Thyroid gland (tissue), 4 donors: Measurements from ENCODE around the gene CFAP58. TPM values are rescaled to one million over a fixed set of nuclear protein-coding genes. Genes with fewer than 3 reads are reported as not detected.

Source experiments
- DNase-seq, 2 donors: peaks; one replicate each; pipeline ENCODE4 v3.0.0-alpha.2; 2019
- H3K27ac ChIP-seq, 3 donors: fragments of 200-600 bp; sonication (generic); 1 replicate in 2 of 3; 2 replicates in 1 of 3; pipeline ENCODE4 v1.5.1; 2016 to 2019; ENCODE audit warnings: mild to moderate bottlenecking in 1 of 3, moderate library complexity in 1 of 3
- H3K27me3 ChIP-seq: fragments of 200-600 bp; sonication (generic); one replicate; pipeline ENCODE4 v1.5.1; 2019
- H3K36me3 ChIP-seq, 2 donors: fragments of 200-600 bp; sonication (generic); one replicate each; pipeline ENCODE4 v1.5.1; 2016 to 2019
- H3K4me1 ChIP-seq, 2 donors: fragments of 200-600 bp; sonication (generic); one replicate each; pipeline ENCODE4 v1.5.1; 2017 to 2019
- H3K4me3 ChIP-seq, 3 donors: fragments of 200-600 bp; sonication (generic); replicated peaks in 1 of 3; 1 replicate in 2 of 3; 2 replicates in 1 of 3; pipeline ENCODE4 v1.5.1; 2016; ENCODE audit warnings: mild to moderate bottlenecking in 1 of 3
- H3K9me3 ChIP-seq: fragments of 200-600 bp; sonication (generic); one replicate; pipeline ENCODE4 v1.5.1; 2017
- POLR2A ChIP-seq, 2 donors: fragments of 450-650 bp; IDR thresholded peaks; one replicate each; pipeline ENCODE4 v1.6.1; 2017; ENCODE audit warnings: antibody characterized with exemption in 2 of 2, mild to moderate bottlenecking in 2 of 2, moderate library complexity in 1 of 2
- WGBS, 2 donors: methylation state at CpG; one replicate each; pipeline ENCODE4 v1.1.5; 2017; 5-methylcytosine and 5-hydroxymethylcytosine counted together
- intact Hi-C: fragments of 100-400 bp; cut with DNase I; formaldehyde crosslinking; loops from one replicate; pipeline ENCODE4 v1.15.1; 2023
- total RNA-seq, 4 donors: library from RNA; depleted of rRNA; stranded (reverse); fragments of >200 nt; gene quantifications; one replicate each; pipeline ENCODE4 v1.2.3, GENCODE V29; 2016
- TF ChIP-seq, protein P1 (sequence below), 6 experiments: fragments of 200-600 bp in 3 of 6; fragments of 450-650 bp in 3 of 6; sonication (generic) in 3 of 6; IDR thresholded peaks; one replicate each; pipeline ENCODE4 v1.5.1; 2016 to 2019; ENCODE audit warnings: antibody characterized with exemption in 6 of 6, mild to moderate bottlenecking in 2 of 6, inconsistent platforms in 1 of 6, moderate library complexity in 1 of 6

CFAP58 gene
- total RNA-seq, 4 donors from 2014 or later, result 1.0 to 1.6 (median 1.2) TPM

- TF ChIP-seq, protein P1, sequence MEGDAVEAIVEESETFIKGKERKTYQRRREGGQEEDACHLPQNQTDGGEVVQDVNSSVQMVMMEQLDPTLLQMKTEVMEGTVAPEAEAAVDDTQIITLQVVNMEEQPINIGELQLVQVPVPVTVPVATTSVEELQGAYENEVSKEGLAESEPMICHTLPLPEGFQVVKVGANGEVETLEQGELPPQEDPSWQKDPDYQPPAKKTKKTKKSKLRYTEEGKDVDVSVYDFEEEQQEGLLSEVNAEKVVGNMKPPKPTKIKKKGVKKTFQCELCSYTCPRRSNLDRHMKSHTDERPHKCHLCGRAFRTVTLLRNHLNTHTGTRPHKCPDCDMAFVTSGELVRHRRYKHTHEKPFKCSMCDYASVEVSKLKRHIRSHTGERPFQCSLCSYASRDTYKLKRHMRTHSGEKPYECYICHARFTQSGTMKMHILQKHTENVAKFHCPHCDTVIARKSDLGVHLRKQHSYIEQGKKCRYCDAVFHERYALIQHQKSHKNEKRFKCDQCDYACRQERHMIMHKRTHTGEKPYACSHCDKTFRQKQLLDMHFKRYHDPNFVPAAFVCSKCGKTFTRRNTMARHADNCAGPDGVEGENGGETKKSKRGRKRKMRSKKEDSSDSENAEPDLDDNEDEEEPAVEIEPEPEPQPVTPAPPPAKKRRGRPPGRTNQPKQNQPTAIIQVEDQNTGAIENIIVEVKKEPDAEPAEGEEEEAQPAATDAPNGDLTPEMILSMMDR (IDR thresholded peaks at IDR 0.05), result no peak
- no peak for TF ChIP-seq POLR2A (IDR thresholded peaks at IDR 0.05)
- DNase-seq, result no peak
- peaks cover 74 to 76% of the 10 kb centered on the region in 2 donors for H3K4me1 ChIP-seq
- no peaks in the 10 kb centered on the region for H3K27me3 ChIP-seq
- intact Hi-C loops, result no loop called here
- WGBS, 2 donors, result 94% methylated on average over 5 to 6 of the region's 6 CpGs
- no peaks in the 10 kb centered on the region for H3K36me3 ChIP-seq
- no peaks in the 10 kb centered on the region for H3K9me3 ChIP-seq
- peak overlapping the region; percentile 32 to 99 (median 98) for H3K27ac ChIP-seq
- H3K4me3 ChIP-seq, result no peak overlapping the region
These were observed 19.1 kb upstream of the CFAP58 start for GRCh38 chr10:104334561-104334960.

- peak overlapping the region in 1 of 3 donors; percentile 86 for H3K4me3 ChIP-seq
- 58 to 63% methylated on average over 13 of the region's 13 CpGs for WGBS, 2 donors
- H3K36me3 ChIP-seq, result no peaks in the 10 kb centered on the region
- peak overlapping the region; percentile 36 to 99 (median 98) for H3K27ac ChIP-seq
- TF ChIP-seq, protein P1 (IDR thresholded peaks at IDR 0.05), result no peak
- TF ChIP-seq POLR2A (IDR thresholded peaks at IDR 0.05), result peak in 1 of 2 donors; percentile 44
- no peaks in the 10 kb centered on the region for H3K9me3 ChIP-seq
- peaks cover 71 to 73% of the 10 kb centered on the region in 2 donors for H3K4me1 ChIP-seq
- intact Hi-C loops, result no loop called here
- peak; percentile 75 to 78 for DNase-seq
- no peaks in the 10 kb centered on the region for H3K27me3 ChIP-seq
These were observed 18.5 kb upstream of the CFAP58 start for GRCh38 chr10:104334965-104335650.

GRCh38 chr10:104336821-104337467 is 16.7 kb upstream of the CFAP58 start:
- Histone ChIP-seq H3K27ac (peak overlapping the region; percentile 90 to 99 (median 98)), H3K4me1 (peaks cover 62 to 63% of the 10 kb centered on the region in 2 donors), H3K4me3 (peak overlapping the region in 2 of 3 donors; percentile 86 to 92), H3K27me3 (no peaks in the 10 kb centered on the region), H3K9me3 (no peaks in the 10 kb centered on the region), H3K36me3 (no peaks in the 10 kb centered on the region)
- intact Hi-C loops, result no loop called here
- no peak for TF ChIP-seq POLR2A (IDR thresholded peaks at IDR 0.05)
- TF ChIP-seq, protein P1 (IDR thresholded peaks at IDR 0.05), result no peak
- DNase-seq, result no peak
- WGBS, 2 donors, result 22 to 44% methylated on average over 12 of the region's 12 CpGs

GRCh38 chr10:104337521-104337984 is 16.1 kb upstream of the CFAP58 start:
- no peak for TF ChIP-seq POLR2A (IDR thresholded peaks at IDR 0.05)
- TF ChIP-seq, protein P1 (IDR thresholded peaks at IDR 0.05), result no peak
- Histone ChIP-seq H3K27ac (peak overlapping the region; percentile 90 to 99 (median 98)), H3K4me3 (peak overlapping the region; percentile 86 to 100 (median 92)), H3K27me3 (no peaks in the 10 kb centered on the region), H3K4me1 (peaks cover 56 to 57% of the 10 kb centered on the region in 2 donors), H3K36me3 (no peaks in the 10 kb centered on the region), H3K9me3 (no peaks in the 10 kb centered on the region)
- 8 to 16% methylated on average over 23 of the region's 23 CpGs for WGBS, 2 donors
- peak; percentile 42 to 43 for DNase-seq
- intact Hi-C loops, result no loop called here
